Endothelial cell of umbilical vein (primary cell): ENCODE measurements around the gene TIMM10B. TPM values are rescaled to one million over a fixed set of nuclear protein-coding genes. Genes with fewer than 3 reads are reported as not detected.

Experiments
- BruUV-seq: library from RNA; stranded (reverse); fragments of 400-500 nt; replicated peaks from 2 replicates; lab custom pipeline; 2021; lab: Mats Ljungman, UMichigan
- CTCF ChIA-PET: fragments of 300-600, 350-600 bp; sonication (Branson Sonifier 250); formaldehyde crosslinking; loops from one replicate; lab custom pipeline; 2021; ENCODE audit warnings: antibody characterized with exemption, inconsistent platforms; lab: Charles Lee
- POLR2A ChIA-PET: fragments of 300-600, 350-600 bp; sonication (Branson Sonifier 250); formaldehyde crosslinking; loops from one replicate; lab custom pipeline; 2021; ENCODE audit warnings: antibody characterized with exemption, inconsistent platforms; lab: Charles Lee
- DNase-seq: peaks from one replicate; pipeline ENCODE4 v3.0.0-alpha.2; 2011; ENCODE audit warnings: low read depth, low spot score
- FAIRE-seq: peaks from 2 replicates; lab custom pipeline; 2011; peaks lifted over from hg19 to GRCh38; lab: Jason Lieb, UNC
- H2AFZ ChIP-seq: 2 replicates; pipeline ENCODE4 v1.6.0; 2012; ENCODE audit warnings: low read depth, low read length, control low read depth, inconsistent platforms
- H3K27ac ChIP-seq: 2 replicates; pipeline ENCODE4 v1.5.1; 2011; ENCODE audit warnings: low read depth, mild to moderate bottlenecking, control low read depth, low read length, moderate library complexity; ENCODE audit not compliant: insufficient read depth
- H3K27me3 ChIP-seq, 2 experiments: 2 replicates each; pipeline versions ENCODE4 v1.6.0 to v1.6.1; 2011; ENCODE audit warnings: low read length in 2 of 2, mixed read lengths in 1 of 2; ENCODE audit not compliant: control insufficient read depth in 2 of 2, insufficient read depth in 2 of 2
- H3K36me3 ChIP-seq, 2 experiments: 2 replicates in 1 of 2; 3 replicates in 1 of 2; pipeline ENCODE4 v1.5.1; 2011; ENCODE audit warnings: low read length in 2 of 2, mild to moderate bottlenecking in 1 of 2, moderate library complexity in 1 of 2; ENCODE audit not compliant: control insufficient read depth in 2 of 2, insufficient read depth in 2 of 2; ENCODE audit errors: extremely low read depth in 1 of 2
- H3K4me1 ChIP-seq: 3 replicates; pipeline ENCODE4 v1.5.1; 2011; ENCODE audit warnings: mild to moderate bottlenecking, low read length; ENCODE audit not compliant: control insufficient read depth, insufficient read depth; ENCODE audit errors: extremely low read depth
- H3K4me2 ChIP-seq: 2 replicates; pipeline ENCODE4 v1.6.1; 2011; ENCODE audit warnings: low read length, control low read depth, mixed read lengths; ENCODE audit not compliant: insufficient read depth
- H3K4me3 ChIP-seq, 3 experiments: fragments of 200-600 bp in 1 of 3; sonication (generic), shearing (Covaris generic) in 1 of 3; replicated peaks in 1 of 3; 2 replicates each; pipeline ENCODE4 v1.5.1; 2011 to 2016; ENCODE audit warnings: control low read depth in 3 of 3, low read length in 3 of 3, mild to moderate bottlenecking in 2 of 3, inconsistent platforms in 1 of 3, low read depth in 1 of 3, moderate library complexity in 1 of 3; ENCODE audit not compliant: insufficient read depth in 1 of 3
- H3K79me2 ChIP-seq: 2 replicates; pipeline ENCODE4 v1.6.0; 2012; ENCODE audit warnings: low read length, inconsistent platforms; ENCODE audit not compliant: control insufficient read depth, insufficient read depth
- H3K9ac ChIP-seq: replicated peaks from 2 replicates; pipeline ENCODE3; 2011; ENCODE audit warnings: low read length, control low read depth; ENCODE audit not compliant: insufficient read depth; ENCODE audit errors: extremely low read depth
- H3K9me1 ChIP-seq: replicated peaks from 3 replicates; pipeline ENCODE4 v1.6.0; 2011; ENCODE audit warnings: mild to moderate bottlenecking, low read length; ENCODE audit not compliant: control insufficient read depth, insufficient read depth; ENCODE audit errors: extremely low read depth
- H3K9me3 ChIP-seq: replicated peaks from 2 replicates; pipeline ENCODE4 v1.5.1; 2012; ENCODE audit warnings: low read length, inconsistent platforms; ENCODE audit not compliant: control insufficient read depth, insufficient read depth
- H4K20me1 ChIP-seq: replicated peaks from 2 replicates; pipeline ENCODE3; 2011; ENCODE audit warnings: mild to moderate bottlenecking, low read length; ENCODE audit not compliant: control insufficient read depth, insufficient read depth; ENCODE audit errors: extremely low read depth
- CTCF ChIP-seq, 2 donors: IDR thresholded peaks; 1 replicate in 1 of 2; 2 replicates in 1 of 2; pipeline ENCODE4 v1.5.1; 2011; ENCODE audit warnings: low read length in 2 of 2, mild to moderate bottlenecking in 2 of 2, moderate library complexity in 2 of 2, control low read depth in 1 of 2, inconsistent platforms in 1 of 2, low read depth in 1 of 2; ENCODE audit not compliant: insufficient read depth in 1 of 2; ENCODE audit errors: extremely low read depth in 1 of 2
- EZH2 ChIP-seq: IDR thresholded peaks from 2 replicates; pipeline ENCODE4 v1.6.1; 2012; ENCODE audit warnings: borderline replicate concordance, low read depth, mild to moderate bottlenecking, moderate library complexity, low read length, inconsistent platforms; ENCODE audit not compliant: severe bottlenecking
- FOS ChIP-seq: IDR thresholded peaks from 2 replicates; pipeline ENCODE4 v1.6.1; 2011; ENCODE audit warnings: mild to moderate bottlenecking, low read length, moderate library complexity, borderline replicate concordance; ENCODE audit not compliant: insufficient read depth
- GATA2 ChIP-seq: IDR thresholded peaks from 2 replicates; pipeline ENCODE4 v1.7.0; 2011; ENCODE audit warnings: low read depth, mild to moderate bottlenecking, moderate library complexity, mixed read lengths, low read length; ENCODE audit not compliant: insufficient read length, insufficient read depth
- JUN ChIP-seq: IDR thresholded peaks from 2 replicates; pipeline ENCODE4 v1.6.1; 2011; ENCODE audit warnings: borderline replicate concordance, low read depth; ENCODE audit not compliant: insufficient read length, insufficient read depth
- MAX ChIP-seq: IDR thresholded peaks from 2 replicates; pipeline ENCODE4 v1.6.1; 2011; ENCODE audit not compliant: insufficient read depth, insufficient read length
- MYC ChIP-seq: IDR thresholded peaks from one replicate; pipeline ENCODE4 v1.6.1; 2011; ENCODE audit warnings: mild to moderate bottlenecking, low read depth, low read length
- POLR2A ChIP-seq: IDR thresholded peaks from 2 replicates; pipeline ENCODE4 v1.6.1; 2012; ENCODE audit warnings: low read depth, mild to moderate bottlenecking, control low read depth, low read length
- POLR2AphosphoS5 ChIP-seq: IDR thresholded peaks from 2 replicates; pipeline ENCODE4 v1.6.1; 2012; ENCODE audit warnings: low read depth, mild to moderate bottlenecking, control low read depth, low read length, moderate library complexity; ENCODE audit not compliant: insufficient read depth
- dilution Hi-C: fragments of 300-500 bp; cut with MboI; formaldehyde crosslinking; loops from one replicate; pipeline ENCODE4 v1.15.0; 2019; ENCODE audit warnings: low sequenced_read_pairs; ENCODE audit not compliant: extremely low pct_ligation_motif_present
- intact Hi-C: fragments of 100-400 bp; cut with micrococcal nuclease; formaldehyde crosslinking; loops from one replicate; pipeline ENCODE4 v1.10.0; 2022
- polyA plus RNA-seq, 4 experiments: library from polyadenylated mRNA; depleted of rRNA in 3 of 4; stranded (reverse) in 3 of 4; unstranded in 1 of 4; fragments of >200 nt; gene quantifications; 2 replicates each; pipeline versions ENCODE4 v1.2.1 to v1.2.3, GENCODE V29; 2011 to 2012; ENCODE audit warnings: missing spikeins in 1 of 4
- total RNA-seq: library from RNA; stranded (reverse); gene quantifications from 2 replicates; pipeline ENCODE4 v1.2.3, GENCODE V29; 2021

TIMM10B gene
- total and polyA plus RNA-seq, 2 donors (not counting 3 experiments of a cell fraction or from before 2014, with no cell fraction given) = 31.3 to 36.5 TPM

GRCh38 chr11:6485661-6486060 lies 4.4 kb downstream of the TIMM10B start:
- ChIA-PET CTCF (interaction anchor here (1.1 to 3.3 kb wide), 3 partner anchors 20 to 107 kb away, joined by 3 to 13 read pairs (median 6); no protein-coding TSS in a partner anchor), POLR2A (no interaction called here)
- H3K4me2 ChIP-seq = no peak overlapping the region
- peaks cover 12% of the 10 kb centered on the region for H3K4me1 ChIP-seq
- BruUV-seq = no TSS peak
- peaks cover 24% of the 10 kb centered on the region for H3K79me2 ChIP-seq
- no peak overlapping the region for H3K9ac ChIP-seq
- no peak overlapping the region for H3K27ac ChIP-seq
- no peaks in the 10 kb centered on the region for H3K9me1 ChIP-seq
- TF ChIP-seq EZH2 = no peak
- no peak for TF ChIP-seq POLR2A
- no peak for TF ChIP-seq FOS
- TF ChIP-seq CTCF (IDR thresholded peaks at IDR 0.05; ENCODE audit: extremely low read depth in 1 of 2, insufficient read depth in 1 of 2, low read depth in 1 of 2, low read length in 2 of 2) = no peak
- TF ChIP-seq POLR2AphosphoS5 = no peak
- TF ChIP-seq JUN = no peak
- no peak for TF ChIP-seq MAX
- TF ChIP-seq MYC = no peak
- no peak for TF ChIP-seq GATA2
- H3K36me3 ChIP-seq = peaks cover 4 to 5% of the 10 kb centered on the region in 2 experiments
- H3K27me3 ChIP-seq = no peaks in the 10 kb centered on the region
- dilution Hi-C loops = no loop called here
- no peak overlapping the region for H3K4me3 ChIP-seq
- DNase-seq (no peak), FAIRE-seq (no peak)
- intact Hi-C loops = no loop called here
- no peaks in the 10 kb centered on the region for H3K9me3 ChIP-seq
- H2AFZ ChIP-seq = no peak overlapping the region
- no peaks in the 10 kb centered on the region for H4K20me1 ChIP-seq
